GM19099 (cell line): ENCODE measurements around the gene NEFH.

Experiments
- POLR2A ChIP-seq: IDR thresholded peaks from 3 replicates; pipeline ENCODE4 v1.6.1; 2011; ENCODE audit warnings: low read depth; ENCODE audit not compliant: insufficient read length; ENCODE audit errors: extremely low read depth

NEFH gene

DNA sequence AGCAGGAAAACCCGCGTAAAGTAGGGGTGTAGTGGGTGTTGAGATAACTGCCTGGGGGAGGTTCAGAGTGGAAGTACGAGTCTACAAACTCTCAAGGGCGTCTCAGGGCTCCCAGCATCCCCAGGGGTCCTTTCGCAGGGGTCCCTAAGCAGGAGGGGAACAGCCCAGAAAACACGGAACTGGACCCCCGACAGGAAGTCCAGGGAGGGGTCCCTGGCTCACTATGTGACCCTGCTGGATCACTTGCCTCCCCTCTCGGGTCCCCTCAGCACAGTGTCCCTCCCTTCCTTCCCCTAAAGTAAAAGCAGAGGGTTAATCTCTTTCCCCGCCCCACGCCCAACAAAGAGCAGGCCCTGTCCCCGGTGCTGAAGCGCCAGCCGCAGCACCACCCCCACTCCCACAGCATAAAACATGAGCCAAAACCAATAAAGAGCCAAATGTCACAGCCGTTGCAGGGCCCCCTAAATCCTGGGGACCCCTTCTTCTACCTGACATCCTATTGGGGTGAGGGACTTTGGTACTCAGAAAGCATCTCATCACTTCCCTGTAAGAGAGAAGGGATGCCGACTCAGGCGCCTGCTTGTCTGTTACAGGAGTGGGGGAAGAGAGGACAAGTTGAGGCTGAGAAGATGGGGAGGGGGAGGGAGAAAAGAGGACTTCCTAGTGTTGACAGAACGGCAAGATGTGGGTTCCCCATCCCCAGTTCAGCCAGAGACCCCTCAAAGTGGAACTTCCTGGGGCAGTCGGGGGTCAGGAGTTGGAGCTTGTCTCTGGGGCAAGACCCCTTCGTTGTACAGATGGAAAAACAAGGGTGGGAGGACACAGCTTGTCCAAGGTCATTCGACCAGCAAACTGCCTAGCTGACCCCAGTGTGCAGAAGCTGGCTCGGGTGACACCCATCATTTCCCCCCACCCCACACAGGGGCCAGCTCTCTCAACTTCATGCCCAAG, 1.4 kb upstream of the NEFH start:
- no peak for TF ChIP-seq POLR2A

DNA sequence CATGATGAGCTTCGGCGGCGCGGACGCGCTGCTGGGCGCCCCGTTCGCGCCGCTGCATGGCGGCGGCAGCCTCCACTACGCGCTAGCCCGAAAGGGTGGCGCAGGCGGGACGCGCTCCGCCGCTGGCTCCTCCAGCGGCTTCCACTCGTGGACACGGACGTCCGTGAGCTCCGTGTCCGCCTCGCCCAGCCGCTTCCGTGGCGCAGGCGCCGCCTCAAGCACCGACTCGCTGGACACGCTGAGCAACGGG, 169 bp downstream of the NEFH start:
- no peak for TF ChIP-seq POLR2A

DNA sequence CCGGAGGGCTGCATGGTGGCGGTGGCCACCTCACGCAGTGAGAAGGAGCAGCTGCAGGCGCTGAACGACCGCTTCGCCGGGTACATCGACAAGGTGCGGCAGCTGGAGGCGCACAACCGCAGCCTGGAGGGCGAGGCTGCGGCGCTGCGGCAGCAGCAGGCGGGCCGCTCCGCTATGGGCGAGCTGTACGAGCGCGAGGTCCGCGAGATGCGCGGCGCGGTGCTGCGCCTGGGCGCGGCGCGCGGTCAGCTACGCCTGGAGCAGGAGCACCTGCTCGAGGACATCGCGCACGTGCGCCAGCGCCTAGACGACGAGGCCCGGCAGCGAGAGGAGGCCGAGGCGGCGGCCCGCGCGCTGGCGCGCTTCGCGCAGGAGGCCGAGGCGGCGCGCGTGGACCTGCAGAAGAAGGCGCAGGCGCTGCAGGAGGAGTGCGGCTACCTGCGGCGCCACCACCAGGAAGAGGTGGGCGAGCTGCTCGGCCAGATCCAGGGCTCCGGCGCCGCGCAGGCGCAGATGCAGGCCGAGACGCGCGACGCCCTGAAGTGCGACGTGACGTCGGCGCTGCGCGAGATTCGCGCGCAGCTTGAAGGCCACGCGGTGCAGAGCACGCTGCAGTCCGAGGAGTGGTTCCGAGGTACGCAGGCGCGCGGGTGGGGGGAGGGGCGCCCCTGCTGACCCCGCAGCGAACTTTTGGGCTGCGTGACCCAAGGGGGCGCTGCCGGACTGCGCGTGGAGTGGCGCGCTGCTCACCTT, 670 bp downstream of the NEFH start:
- TF ChIP-seq POLR2A, result no peak

DNA sequence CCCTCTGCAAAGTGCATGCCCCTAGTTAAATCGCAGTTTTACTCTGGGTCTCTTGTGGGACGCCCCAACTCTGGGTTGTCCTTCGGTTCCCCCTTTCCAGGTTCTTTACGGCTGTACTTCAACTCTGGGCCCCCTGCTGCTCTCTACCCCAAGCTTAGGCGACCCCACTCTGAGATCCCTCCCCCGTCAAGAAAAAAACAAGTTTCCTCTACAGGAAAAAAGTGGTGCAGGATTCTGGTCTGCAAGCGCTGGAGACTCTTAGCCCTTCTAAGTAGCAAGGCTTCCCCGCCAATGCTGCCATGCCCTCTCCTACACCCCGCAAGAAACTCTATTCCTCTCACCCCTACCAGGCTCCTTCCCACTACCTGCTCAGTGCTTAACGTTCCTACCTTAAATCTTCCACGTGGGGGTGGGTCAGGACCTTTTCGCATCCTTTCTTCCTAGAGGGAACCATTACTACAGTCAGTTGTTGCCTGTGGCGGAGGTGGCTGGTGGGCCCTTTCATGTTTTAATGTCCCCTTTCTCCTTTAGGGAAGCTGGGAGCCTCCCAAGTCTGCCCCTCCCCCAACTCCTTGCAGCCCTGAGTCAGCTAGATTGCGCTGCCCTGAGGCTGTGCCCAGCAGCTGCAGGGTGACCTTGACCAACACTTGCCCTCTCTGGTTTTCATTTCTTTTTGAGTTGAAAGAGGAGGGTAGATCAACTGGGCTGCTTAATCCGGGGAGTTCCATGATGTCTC, 1.4 kb downstream of the NEFH start:
- no peak for TF ChIP-seq POLR2A

DNA sequence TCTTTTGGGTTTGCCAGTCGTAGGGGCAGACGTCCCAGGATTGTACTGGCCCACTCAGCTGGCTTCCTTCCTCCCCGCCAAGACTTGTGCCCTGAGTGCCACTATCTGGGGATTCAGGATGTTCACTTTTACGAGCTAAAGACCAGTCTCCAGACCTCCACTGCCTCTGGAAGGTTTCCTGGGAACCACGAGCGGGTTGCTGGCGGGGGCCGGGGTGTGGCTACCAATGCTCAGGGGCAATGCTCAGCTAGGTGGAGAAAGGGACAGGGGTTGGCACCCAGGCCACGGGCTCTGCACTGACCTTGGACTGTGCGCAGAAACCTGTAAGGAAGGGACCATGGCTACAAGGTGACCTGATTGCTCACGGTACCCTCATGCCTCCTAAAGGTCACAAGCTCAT, 2.2 kb downstream of the NEFH start:
- no peak for TF ChIP-seq POLR2A

DNA sequence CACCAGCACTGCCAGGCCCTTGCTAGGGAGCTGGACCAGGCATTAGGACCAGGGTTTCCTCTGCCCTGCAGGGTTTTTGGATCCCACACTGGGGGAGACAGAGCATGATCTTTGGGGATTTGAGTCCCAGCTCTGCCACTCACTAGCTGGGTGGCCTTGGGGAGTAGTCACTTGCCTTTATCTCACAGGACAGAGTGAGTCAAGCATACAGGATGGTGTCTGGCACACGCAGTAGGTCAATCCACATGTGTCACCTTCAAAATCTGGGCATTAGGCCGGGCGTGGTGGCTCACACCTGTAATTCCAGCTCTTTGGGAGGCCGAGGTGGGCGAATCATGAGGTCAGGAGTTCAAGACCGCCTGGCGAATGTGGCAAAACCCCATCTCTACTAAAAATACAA, 2.7 kb downstream of the NEFH start:
- no peak for TF ChIP-seq POLR2A

DNA sequence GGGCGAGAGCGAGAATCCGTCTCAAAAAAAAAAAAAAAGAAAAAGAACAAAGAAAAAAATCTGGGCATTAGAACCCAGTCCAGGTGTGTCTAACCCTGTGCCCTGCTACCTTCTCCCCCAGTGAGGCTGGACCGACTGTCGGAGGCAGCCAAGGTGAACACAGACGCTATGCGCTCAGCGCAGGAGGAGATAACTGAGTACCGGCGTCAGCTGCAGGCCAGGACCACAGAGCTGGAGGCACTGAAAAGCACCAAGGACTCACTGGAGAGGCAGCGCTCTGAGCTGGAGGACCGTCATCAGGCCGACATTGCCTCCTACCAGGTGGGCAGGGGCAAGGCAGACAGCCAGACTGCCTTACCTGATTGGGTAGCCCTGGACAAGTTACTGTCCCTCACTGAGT, 3.2 kb downstream of the NEFH start:
- no peak for TF ChIP-seq POLR2A

DNA sequence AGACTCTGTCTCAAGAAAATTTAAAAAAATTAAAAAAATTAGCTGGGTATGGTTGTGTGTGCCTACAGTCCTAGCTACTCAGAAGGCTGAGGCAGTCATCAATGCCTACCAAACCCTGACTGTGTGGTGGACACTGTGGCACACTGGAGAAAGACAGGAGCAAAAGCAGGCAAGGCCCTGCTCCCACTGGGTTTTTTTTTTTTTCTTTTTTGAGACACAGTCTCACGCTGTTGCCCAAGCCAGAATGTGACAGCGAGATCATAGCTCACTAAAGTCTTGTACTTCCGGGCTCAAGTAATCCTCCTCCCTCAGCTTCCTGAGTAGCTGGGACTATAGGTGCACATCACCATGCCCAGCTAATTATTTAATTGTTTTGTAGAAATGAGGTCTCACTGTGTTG, 4.6 kb downstream of the NEFH start:
- TF ChIP-seq POLR2A, result no peak

DNA sequence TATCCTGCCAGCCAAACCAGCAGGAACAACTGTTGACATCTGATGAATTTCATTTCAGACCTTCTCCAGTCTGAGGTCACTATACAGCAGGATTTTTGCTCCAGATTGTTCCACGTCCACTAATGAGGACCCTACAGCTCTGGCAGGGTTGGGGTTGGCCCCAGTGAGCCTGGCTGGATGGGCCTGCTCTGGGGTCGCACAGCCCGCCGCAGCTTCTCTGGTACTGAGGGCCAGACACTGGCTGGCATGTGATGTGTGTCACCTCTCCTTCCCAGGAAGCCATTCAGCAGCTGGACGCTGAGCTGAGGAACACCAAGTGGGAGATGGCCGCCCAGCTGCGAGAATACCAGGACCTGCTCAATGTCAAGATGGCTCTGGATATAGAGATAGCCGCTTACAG, 5.4 kb downstream of the NEFH start:
- no peak for TF ChIP-seq POLR2A

DNA sequence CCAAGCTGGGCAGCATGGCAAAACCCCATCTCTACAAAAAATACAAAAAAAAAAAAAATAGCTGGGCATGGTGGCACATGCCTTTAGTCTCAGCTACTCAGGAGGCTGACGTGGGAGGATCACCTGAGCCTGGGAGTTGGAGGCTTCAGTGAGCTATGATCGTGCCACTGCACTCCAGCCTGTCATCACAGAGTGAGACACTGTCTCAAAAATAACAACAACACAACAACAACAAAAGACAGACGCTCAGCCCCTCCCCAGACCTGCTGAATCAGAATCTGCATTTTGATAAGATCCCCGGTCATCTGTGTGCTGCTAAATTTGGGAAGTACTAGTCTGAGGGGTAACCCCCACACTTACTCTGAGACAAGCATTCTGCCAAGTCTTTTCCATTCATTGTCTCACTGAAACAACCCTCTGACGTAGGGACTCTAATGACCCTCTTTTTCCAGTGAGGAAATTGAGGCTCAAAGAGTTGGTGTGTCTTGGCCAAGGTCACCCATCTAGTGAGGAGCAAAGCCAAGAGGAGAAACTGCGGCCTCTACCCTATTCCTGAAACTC, 7.5 kb downstream of the NEFH start:
- TF ChIP-seq POLR2A, result no peak

DNA sequence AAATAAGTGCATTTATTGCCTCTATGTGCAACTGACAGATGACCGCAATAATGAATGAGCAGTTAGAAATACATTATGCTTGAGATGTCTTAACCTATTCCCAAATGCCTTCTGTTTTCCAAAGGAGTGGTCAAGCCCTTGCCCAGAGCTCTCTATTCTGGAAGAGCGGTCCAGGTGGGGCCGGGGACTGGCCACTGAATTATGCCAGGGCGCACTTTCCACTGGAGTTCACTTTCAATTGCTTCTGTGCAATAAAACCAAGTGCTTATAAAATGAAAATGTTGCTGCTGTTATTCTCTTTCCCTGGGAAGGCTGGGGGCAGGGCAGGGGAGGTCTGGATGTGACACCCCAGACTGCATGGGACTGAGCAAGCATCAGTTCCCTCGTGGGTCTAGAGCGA, 11.0 kb downstream of the NEFH start:
- TF ChIP-seq POLR2A, result no peak

DNA sequence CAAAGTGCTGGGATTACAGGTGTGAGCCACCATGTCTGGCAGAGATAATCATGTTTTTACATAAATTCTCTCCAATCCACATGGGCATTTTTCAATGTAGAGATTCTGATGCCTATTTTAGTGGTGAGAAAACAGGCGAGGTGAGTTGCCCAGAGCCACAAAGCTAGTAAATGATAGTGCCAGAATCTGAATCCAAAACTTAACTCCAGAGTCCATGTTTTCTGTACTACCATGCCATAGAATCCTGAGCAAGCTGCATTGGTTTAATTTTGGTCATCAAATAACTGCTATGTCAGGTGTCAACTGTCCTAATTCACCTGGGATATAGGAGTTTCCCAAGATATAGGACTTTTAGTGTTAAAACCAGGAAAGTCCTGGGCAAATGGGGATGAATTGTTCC, 13.6 kb downstream of the NEFH start:
- no peak for TF ChIP-seq POLR2A

DNA sequence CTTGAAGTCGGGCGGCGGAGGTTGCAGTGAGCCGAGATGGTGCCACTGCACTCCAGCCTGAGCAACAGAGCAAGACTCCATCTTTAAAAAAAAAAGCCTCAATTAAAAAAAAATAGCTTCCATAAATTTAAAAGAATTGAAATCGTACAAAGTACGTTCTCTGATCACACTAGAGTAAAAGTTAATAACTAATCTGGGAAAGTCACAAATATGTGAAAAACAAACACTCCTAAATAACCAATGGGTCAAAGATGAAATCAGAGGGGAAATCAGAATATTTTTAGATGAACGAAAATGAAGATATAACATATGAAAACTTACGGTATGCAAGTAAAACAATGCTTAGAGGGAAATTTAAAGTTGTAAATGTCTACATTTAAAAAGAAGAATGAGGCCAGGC, 19.8 kb downstream of the NEFH start:
- no peak for TF ChIP-seq POLR2A

DNA sequence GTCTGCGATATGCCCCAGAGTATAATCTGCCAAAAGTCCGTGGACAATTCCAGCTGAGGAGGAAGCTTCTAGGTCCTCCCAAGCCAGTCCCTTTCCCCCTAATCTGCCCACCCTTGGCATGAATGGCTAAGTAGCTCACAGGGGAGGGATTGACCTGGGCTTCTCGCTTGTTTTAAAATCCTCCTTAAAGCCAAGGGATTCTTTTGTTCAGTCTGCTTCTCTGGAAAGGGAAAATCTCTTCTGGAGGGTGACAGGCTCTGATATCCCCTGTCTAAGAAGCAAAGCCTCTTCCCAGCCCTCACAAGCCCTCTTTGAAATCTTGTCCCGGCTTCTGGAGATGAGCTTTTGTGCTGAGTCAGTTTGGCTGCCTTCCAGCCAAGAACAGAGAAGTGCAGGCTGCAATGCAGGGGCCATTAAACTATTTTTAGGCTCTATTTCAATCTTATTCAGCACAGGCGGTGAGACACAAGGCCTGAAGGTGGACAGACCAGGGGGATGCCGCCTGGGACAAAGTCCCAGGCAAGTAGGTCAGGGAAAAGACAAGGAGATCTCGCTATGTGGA, 23.9 kb downstream of the NEFH start:
- TF ChIP-seq POLR2A, result no peak

DNA sequence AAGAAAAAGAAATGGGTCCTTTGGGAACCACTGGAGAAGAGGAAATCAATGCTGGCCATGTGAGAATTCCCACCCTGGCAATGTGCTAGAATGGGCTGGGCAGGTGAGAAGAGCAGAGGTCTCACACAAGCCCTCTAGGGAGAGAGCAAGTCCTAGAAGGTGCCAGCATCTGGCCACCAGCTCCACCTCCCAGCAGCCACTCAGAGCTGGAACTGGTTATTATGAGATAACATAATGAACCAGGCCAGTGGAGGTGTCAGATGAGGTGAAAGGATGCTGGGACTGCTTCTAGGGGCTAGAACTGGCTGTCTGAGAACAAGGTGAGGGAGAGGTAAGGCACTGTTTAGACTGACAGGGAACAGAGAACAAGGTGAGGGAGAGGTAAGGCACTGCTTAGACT, 29.3 kb downstream of the NEFH start:
- no peak for TF ChIP-seq POLR2A
